HepG2 (cell line): Measurements from ENCODE around the gene PYGO1. TPM values are rescaled to one million over a fixed set of nuclear protein-coding genes. Genes with fewer than 3 reads are reported as not detected.
"Not testable (repeated sequence)": the region's sequence is repeated elsewhere in the genome, so short reads cannot be mapped to it uniquely, and the experiment has no call there.

Source experiments
- DRAP1 ChIP-seq: IDR thresholded peaks from 2 replicates; pipeline ENCODE4 v1.6.1; 2016; ENCODE audit warnings: missing genetic modification reagents, missing compliant biosample characterization
- HDAC1 ChIP-seq: sonication (generic); formaldehyde crosslinking; IDR thresholded peaks from 2 replicates; pipeline ENCODE4 v1.5.1; 2020; ENCODE audit warnings: mild to moderate bottlenecking, missing genetic modification reagents
- IRF9 ChIP-seq: sonication (generic); formaldehyde crosslinking; IDR thresholded peaks from 2 replicates; pipeline ENCODE4 v1.8.0; 2022; ENCODE audit warnings: missing genetic modification reagents, mild to moderate bottlenecking, borderline replicate concordance
- KDM5B ChIP-seq: sonication (generic); formaldehyde crosslinking; IDR thresholded peaks from 2 replicates; pipeline ENCODE4 v1.4.0; 2020; ENCODE audit warnings: missing genetic modification reagents, mild to moderate bottlenecking, borderline replicate concordance
- KLF6 ChIP-seq: IDR thresholded peaks from 2 replicates; pipeline ENCODE4 v1.8.0; 2016; ENCODE audit warnings: missing biosample characterization, missing genetic modification reagents
- NR2F6 ChIP-seq, 2 experiments: IDR thresholded peaks; 2 replicates each; pipeline ENCODE4 v1.6.1; 2016; ENCODE audit warnings: antibody characterized with exemption in 1 of 2, mild to moderate bottlenecking in 1 of 2
- RFX5 ChIP-seq: IDR thresholded peaks from 2 replicates; pipeline ENCODE4 v1.6.1; 2011; ENCODE audit warnings: low read depth, low read length, improper control_type of control experiment
- SOX6 ChIP-seq, 2 experiments: fragments of 450-650 bp in 1 of 2; sonication (generic) in 1 of 2; formaldehyde crosslinking in 1 of 2; IDR thresholded peaks; 2 replicates each; pipeline versions ENCODE4 v1.4.0 to v1.6.1; 2017 to 2020; ENCODE audit warnings: antibody characterized with exemption in 1 of 2, mild to moderate bottlenecking in 1 of 2, missing genetic modification reagents in 1 of 2
- WIZ ChIP-seq: sonication (generic); formaldehyde crosslinking; IDR thresholded peaks from 2 replicates; pipeline ENCODE4 v1.5.1; 2020; ENCODE audit warnings: mild to moderate bottlenecking, missing genetic modification reagents
- ZC3H13 ChIP-seq: sonication (generic); formaldehyde crosslinking; IDR thresholded peaks from 2 replicates; pipeline ENCODE4 v1.8.1; 2023; ENCODE audit warnings: mild to moderate bottlenecking, missing genetic modification reagents, moderate library complexity
- ZNF18 ChIP-seq: sonication (generic); formaldehyde crosslinking; IDR thresholded peaks from 2 replicates; pipeline ENCODE4 v1.8.0; 2022; ENCODE audit warnings: mild to moderate bottlenecking, missing genetic modification reagents; ENCODE audit not compliant: insufficient replicate concordance
- ZNF235 ChIP-seq: sonication (generic); formaldehyde crosslinking; IDR thresholded peaks from 2 replicates; pipeline ENCODE4 v1.8.1; 2023; ENCODE audit warnings: mild to moderate bottlenecking, missing genetic modification reagents, borderline replicate concordance
- ZNF607 ChIP-seq: sonication (generic); formaldehyde crosslinking; IDR thresholded peaks from 2 replicates; pipeline ENCODE4 v1.5.1; 2020; ENCODE audit warnings: missing genetic modification reagents, mild to moderate bottlenecking, borderline replicate concordance
- ZNF652 ChIP-seq: IDR thresholded peaks from 2 replicates; pipeline ENCODE4 v1.6.1; 2016; ENCODE audit warnings: low read depth, borderline replicate concordance
- polyA plus RNA-seq, 8 experiments: library from polyadenylated mRNA; depleted of rRNA in 3 of 8; stranded (reverse) in 7 of 8; unstranded in 1 of 8; fragments of >200 nt; fragmentation: Illumina TruSeq in 4 of 8; extraction: Trizol in 4 of 8; gene quantifications; 2 replicates each; pipeline versions ENCODE4 v1.2.1 to v1.2.3, GENCODE V29; 2011 to 2016; ENCODE audit warnings: low read depth in 4 of 8, missing spikeins in 1 of 8, mixed read lengths in 1 of 8; ENCODE audit not compliant: insufficient read depth in 1 of 8
- total RNA-seq, 5 experiments: library from RNA; depleted of rRNA; stranded (reverse); fragments of >200 nt; fragmentation: Illumina TruSeq; extraction: Trizol; gene quantifications; 2 replicates each; pipeline ENCODE4 v1.2.3, GENCODE V29; 2016; ENCODE audit warnings: low read depth in 1 of 5
- TF ChIP-seq, protein P1 (sequence below): sonication (generic); formaldehyde crosslinking; IDR thresholded peaks from 2 replicates; pipeline ENCODE4 v1.5.0; 2020; ENCODE audit warnings: mild to moderate bottlenecking, missing genetic modification reagents, borderline replicate concordance
- TF ChIP-seq, protein P2 (sequence below): sonication (generic); formaldehyde crosslinking; IDR thresholded peaks from 2 replicates; pipeline ENCODE4 v1.5.1; 2020; ENCODE audit warnings: mild to moderate bottlenecking, missing genetic modification reagents

PYGO1 gene
- total and polyA plus RNA-seq, 2 of the 13 experiments (the other 11 are each of a cell fraction or from before 2014, with no cell fraction given) = 1.1 to 1.8 TPM

- TF ChIP-seq, protein P1, sequence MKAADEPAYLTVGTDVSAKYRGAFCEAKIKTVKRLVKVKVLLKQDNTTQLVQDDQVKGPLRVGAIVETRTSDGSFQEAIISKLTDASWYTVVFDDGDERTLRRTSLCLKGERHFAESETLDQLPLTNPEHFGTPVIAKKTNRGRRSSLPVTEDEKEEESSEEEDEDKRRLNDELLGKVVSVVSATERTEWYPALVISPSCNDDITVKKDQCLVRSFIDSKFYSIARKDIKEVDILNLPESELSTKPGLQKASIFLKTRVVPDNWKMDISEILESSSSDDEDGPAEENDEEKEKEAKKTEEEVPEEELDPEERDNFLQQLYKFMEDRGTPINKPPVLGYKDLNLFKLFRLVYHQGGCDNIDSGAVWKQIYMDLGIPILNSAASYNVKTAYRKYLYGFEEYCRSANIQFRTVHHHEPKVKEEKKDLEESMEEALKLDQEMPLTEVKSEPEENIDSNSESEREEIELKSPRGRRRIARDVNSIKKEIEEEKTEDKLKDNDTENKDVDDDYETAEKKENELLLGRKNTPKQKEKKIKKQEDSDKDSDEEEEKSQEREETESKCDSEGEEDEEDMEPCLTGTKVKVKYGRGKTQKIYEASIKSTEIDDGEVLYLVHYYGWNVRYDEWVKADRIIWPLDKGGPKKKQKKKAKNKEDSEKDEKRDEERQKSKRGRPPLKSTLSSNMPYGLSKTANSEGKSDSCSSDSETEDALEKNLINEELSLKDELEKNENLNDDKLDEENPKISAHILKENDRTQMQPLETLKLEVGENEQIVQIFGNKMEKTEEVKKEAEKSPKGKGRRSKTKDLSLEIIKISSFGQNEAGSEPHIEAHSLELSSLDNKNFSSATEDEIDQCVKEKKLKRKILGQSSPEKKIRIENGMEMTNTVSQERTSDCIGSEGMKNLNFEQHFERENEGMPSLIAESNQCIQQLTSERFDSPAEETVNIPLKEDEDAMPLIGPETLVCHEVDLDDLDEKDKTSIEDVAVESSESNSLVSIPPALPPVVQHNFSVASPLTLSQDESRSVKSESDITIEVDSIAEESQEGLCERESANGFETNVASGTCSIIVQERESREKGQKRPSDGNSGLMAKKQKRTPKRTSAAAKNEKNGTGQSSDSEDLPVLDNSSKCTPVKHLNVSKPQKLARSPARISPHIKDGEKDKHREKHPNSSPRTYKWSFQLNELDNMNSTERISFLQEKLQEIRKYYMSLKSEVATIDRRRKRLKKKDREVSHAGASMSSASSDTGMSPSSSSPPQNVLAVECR (CRISPR knock-in tag) = peak; percentile 96
- TF ChIP-seq ZNF18 = peak; percentile 16
- peak; percentile 79 for TF ChIP-seq KLF6 (CRISPR knock-in tag)
- TF ChIP-seq HDAC1 (CRISPR knock-in tag) = peak; percentile 88
- peak; percentile 57; the same call in 1 of the 2 replicates for TF ChIP-seq RFX5
- TF ChIP-seq WIZ (CRISPR knock-in tag) = 0 out of 2 replicates have a peak, but pooled peaks have one; percentile 27
- peak; percentile 77; the same call in 1 of the 2 replicates for TF ChIP-seq KDM5B (CRISPR knock-in tag)
- TF ChIP-seq ZNF235 (CRISPR knock-in tag) = 0 out of 2 replicates have a peak, but pooled peaks have one; percentile 31
- TF ChIP-seq ZC3H13 (CRISPR knock-in tag) = 0 out of 2 replicates have a peak, but pooled peaks have one; percentile 48
- TF ChIP-seq SOX6, NR2F6 (IDR thresholded peaks at IDR 0.05): not testable (repeated sequence)
- peak; percentile 49 for TF ChIP-seq SOX6 (CRISPR knock-in tag; IDR thresholded peaks at IDR 0.05)
- TF ChIP-seq, protein P2, sequence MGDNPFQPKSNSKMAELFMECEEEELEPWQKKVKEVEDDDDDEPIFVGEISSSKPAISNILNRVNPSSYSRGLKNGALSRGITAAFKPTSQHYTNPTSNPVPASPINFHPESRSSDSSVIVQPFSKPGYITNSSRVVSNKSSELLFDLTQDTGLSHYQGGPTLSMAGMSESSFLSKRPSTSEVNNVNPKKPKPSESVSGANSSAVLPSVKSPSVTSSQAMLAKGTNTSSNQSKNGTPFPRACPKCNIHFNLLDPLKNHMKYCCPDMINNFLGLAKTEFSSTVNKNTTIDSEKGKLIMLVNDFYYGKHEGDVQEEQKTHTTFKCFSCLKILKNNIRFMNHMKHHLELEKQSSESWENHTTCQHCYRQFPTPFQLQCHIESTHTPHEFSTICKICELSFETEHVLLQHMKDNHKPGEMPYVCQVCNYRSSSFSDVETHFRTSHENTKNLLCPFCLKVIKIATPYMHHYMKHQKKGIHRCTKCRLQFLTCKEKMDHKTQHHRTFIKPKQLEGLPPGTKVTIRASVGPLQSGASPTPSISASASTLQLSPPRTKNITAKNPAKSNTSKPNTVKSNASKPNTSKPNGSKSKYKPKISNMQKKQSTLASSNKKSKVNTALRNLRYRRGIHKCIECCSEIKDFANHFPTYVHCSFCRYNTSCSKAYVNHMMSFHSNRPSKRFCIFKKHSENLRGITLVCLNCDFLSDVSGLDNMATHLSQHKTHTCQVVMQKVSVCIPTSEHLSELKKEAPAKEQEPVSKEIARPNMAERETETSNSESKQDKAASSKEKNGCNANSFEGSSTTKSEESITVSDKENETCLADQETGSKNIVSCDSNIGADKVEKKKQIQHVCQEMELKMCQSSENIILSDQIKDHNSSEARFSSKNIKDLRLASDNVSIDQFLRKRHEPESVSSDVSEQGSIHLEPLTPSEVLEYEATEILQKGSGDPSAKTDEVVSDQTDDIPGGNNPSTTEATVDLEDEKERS = 0 out of 2 replicates have a peak, but pooled peaks have one; percentile 61
- TF ChIP-seq ZNF607 (CRISPR knock-in tag) = 0 out of 2 replicates have a peak, but pooled peaks have one; percentile 51
- TF ChIP-seq IRF9 (CRISPR knock-in tag) = 0 out of 2 replicates have a peak, but pooled peaks have one; percentile 71
- 0 out of 2 replicates have a peak, but pooled peaks have one; percentile 7 for TF ChIP-seq ZNF652 (CRISPR knock-in tag)
- TF ChIP-seq NR2F6 (CRISPR knock-in tag; IDR thresholded peaks at IDR 0.05) = 0 out of 2 replicates have a peak, but pooled peaks have one; percentile 16
- TF ChIP-seq DRAP1 (CRISPR knock-in tag) = peak; percentile 36; the same call in 1 of the 2 replicates
Observed at GRCh38 chr15:55498109-55498938, 89.8 kb downstream of the PYGO1 start (continued).
